Fibroblast of skin of left biceps (primary cell): Measurements from ENCODE around the gene DDX28.
A peak's percentile ranks its signal among the peaks of the same experiment; 100 is the strongest.
"Not testable (repeated sequence)": the region's sequence is repeated elsewhere in the genome, so short reads cannot be mapped to it uniquely, and the experiment has no call there.

ENCODE experiments used
- DNase-seq, 2 experiments: peaks; one replicate each; pipeline ENCODE4 v3.0.0-alpha.2; 2013; ENCODE audit warnings: low read depth in 2 of 2

Gene DDX28

GRCh38 chr16:67994040-67994408 is 29.0 kb downstream of the DDX28 start:
- DNase-seq = not testable (repeated sequence)

GRCh38 chr16:67993207-67994039 is 29.6 kb downstream of the DDX28 start:
- DNase-seq = peak; percentile 21 to 31

GRCh38 chr16:67992661-67993206 is 30.3 kb downstream of the DDX28 start:
- no peak for DNase-seq

GRCh38 chr16:67990018-67990386 is 33.0 kb downstream of the DDX28 start:
- DNase-seq = no peak

GRCh38 chr16:67989322-67990017 is 33.6 kb downstream of the DDX28 start:
- no peak for DNase-seq

GRCh38 chr16:67988675-67989074 is 34.4 kb downstream of the DDX28 start:
- no peak for DNase-seq

GRCh38 chr16:67987460-67988160 is 35.4 kb downstream of the DDX28 start:
- DNase-seq = no peak

- no peak for DNase-seq
These were observed 36.1 kb downstream of the DDX28 start for GRCh38 chr16:67986949-67987348.

GRCh38 chr16:67982011-67982696 is 40.9 kb downstream of the DDX28 start:
- no peak for DNase-seq

GRCh38 chr16:67979955-67980678 is 42.9 kb downstream of the DDX28 start, which contains the start of gene DPEP3:
DPEP3 (minus strand) TSS chr16:67980499; CDS start chr16:67980380, 119 bp downstream.
- DNase-seq = no peak

GRCh38 chr16:67977469-67978227 is 45.4 kb downstream of the DDX28 start:
- DNase-seq = no peak

- no peak for DNase-seq
These were observed 46.0 kb downstream of the DDX28 start for GRCh38 chr16:67977005-67977404.

GRCh38 chr16:67976205-67976604 is 46.8 kb downstream of the DDX28 start:
- DNase-seq = no peak

GRCh38 chr16:67975321-67976105 is 47.5 kb downstream of the DDX28 start:
- no peak for DNase-seq

GRCh38 chr16:67972285-67972684 is 50.7 kb downstream of the DDX28 start:
- not testable (repeated sequence) for DNase-seq

GRCh38 chr16:67971111-67971510 is 51.9 kb downstream of the DDX28 start:
- DNase-seq = no peak
